ENCODE results near the gene C11orf24.

C11orf24 gene

DNA sequence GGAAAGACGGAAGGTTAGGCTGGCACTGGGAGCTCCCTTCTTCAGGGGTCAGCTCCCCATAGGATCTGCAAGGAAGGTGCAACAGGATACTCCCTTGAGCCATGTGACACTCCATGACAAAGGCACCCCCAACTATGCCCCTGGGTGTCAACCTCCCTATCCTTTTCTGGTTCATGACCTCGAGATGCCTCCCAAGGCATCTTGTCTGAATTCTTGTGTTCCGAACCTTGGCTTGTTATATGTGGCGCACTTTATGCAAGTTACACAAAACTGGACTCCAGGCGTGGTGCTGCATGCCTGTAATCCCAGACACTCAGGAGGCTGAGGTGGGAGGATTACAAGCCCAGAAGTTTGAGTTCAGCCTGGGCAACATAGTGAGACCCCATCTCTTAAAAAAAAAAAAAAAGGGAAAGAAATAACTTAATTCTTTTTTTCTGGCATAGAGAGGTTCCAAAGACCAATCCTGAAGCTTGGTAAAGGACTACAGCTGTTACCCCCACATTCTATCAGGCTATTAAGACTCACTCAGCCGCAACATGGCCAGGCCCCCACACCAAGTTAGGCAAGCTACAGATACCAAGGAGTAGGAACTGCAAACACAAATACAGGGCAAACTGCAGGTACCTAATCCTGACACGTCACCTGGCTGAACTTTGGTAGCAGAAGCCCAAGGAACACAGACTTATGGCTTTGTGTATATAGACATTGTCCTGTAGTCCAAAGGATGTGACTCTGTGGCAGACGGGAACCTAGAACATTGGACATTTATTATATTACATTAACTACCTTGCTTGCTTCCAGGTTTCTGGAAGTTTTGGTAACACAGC, 1.4 kb downstream of the C11orf24 start:
- DNase-seq (ENCODE audit: low read depth in 2 of 2) = no peak

DNA sequence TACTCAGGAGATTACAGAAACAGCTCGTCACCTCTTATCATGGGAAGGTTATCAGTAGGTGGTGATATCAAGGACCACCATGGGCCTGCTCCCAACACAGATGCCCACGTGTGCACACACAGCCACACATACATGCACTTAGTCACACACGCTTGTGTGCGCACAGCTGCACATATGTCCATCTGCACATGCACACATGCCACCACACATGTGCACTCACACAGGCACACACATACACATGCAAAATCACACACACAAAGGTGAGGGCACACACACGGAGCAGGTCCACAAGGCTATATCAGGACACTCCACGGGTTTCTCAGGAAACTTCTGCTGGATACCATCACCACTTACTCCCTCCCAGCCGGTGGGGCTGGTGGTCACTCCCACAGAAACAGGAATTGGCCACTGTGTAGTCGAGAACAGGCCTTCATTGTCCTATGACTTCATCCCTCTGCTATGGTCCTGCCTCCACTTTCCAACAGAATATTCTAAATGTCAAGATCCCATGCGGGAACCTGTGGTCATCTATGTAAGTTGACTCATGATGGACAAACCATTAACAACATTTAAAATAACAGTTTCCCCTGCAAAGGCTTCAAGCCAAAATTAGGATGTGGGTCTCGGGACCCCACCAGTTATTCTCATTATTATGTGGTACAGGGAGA, 2.2 kb downstream of the C11orf24 start:
- DNase-seq (ENCODE audit: low read depth in 2 of 2) = no peak

DNA sequence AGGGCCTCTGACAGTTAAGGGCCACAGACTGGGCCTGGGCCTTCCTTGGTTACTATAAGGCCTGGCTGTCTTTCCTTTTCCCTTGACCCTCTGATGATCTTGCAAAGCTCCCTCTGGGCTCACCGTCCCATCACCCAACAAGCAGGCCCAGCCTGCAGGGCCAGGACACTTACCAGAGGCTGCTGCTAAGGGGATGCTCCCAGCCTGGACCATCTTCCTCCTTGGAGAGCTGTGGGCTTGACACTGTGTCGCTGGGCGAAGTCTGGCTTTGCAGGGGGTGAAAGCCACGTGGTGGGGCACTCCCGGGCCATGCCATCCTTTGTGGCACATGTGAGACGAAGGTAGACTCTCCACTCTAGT, 3.9 kb downstream of the C11orf24 start:
- no peak for DNase-seq (ENCODE audit: low read depth in 2 of 2)

DNA sequence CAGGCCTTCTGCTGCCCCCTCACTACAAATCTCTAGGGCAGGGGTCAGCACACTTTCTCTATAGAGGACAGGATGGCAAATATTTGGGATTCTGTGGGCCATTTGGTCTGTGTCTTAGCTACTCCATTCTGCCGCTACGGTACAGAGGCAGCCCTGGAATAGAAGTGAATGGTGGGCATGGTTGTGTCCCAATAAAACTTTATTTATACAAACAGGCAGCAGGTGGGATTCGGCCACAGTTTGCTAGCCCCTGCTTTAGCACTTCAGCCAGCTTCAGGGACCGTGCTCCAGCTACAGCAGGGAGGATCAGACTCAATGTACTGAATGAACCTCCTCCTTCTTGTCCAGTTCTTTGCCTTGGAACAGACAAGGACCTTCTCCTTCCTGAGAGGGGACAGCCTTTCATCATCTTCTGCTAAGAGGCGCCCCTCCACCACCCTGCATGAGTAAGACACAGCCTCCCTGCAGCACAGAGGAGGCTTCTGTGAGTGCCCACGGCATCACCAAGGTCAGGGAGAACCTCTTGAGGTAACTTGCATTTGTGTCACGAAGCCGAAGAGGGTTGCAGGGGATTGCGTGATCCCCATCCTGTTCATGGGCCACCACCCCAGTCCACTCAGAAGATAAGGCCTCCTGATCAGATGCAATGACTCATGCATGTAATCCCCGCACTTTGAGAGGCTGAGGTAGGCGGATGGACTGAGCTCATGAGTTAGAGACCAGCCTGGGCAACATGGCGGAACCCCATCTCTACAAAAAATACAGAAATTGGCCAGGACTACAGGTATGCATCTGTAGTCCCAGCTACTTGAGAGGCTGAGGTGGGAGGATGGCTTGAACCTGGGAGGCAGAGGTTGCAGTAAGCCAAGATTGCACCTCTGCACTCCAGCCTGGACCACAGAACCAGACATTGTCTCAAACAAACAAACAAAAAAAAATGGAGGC, 4.6 kb downstream of the C11orf24 start:
- no peak for DNase-seq (ENCODE audit: low read depth in 2 of 2)

DNA sequence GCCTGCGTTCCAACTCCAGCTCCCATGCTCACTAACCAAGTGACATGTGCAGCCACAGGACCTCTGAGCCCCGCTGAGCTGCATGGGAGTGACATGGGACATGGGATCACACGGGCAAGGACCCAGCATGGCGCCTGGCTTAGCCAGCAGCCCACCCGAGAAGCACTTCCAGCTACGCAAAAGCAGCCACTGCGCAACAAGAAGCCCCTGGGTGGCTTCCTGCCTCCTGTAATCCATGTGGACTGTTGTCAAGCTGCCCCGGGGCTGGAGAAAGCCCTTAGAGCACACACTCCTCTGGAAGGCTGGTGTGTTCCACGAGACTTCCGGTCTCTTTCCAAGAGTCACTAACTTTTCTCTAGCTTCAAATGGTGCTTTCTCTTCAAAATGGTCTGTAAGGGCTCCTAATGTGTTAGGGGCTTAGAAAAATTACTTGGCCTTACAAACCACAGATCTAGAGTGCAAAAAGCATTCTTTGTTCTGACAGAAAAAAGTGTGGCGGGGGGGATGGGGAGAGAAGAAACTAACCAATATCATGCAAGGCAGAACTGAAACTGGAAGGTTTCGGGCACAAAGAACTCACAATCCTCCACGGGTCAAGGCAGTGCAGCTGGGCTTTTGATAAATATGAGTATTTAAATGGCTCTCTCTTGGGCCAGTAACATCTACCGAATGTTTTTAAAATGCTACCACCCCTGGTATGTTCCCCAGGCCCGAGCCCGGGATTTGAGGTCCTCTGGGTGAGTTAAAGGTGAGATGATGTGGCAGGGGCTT, 5.5 kb downstream of the C11orf24 start:
- DNase-seq (ENCODE audit: low read depth in 2 of 2) = no peak

DNA sequence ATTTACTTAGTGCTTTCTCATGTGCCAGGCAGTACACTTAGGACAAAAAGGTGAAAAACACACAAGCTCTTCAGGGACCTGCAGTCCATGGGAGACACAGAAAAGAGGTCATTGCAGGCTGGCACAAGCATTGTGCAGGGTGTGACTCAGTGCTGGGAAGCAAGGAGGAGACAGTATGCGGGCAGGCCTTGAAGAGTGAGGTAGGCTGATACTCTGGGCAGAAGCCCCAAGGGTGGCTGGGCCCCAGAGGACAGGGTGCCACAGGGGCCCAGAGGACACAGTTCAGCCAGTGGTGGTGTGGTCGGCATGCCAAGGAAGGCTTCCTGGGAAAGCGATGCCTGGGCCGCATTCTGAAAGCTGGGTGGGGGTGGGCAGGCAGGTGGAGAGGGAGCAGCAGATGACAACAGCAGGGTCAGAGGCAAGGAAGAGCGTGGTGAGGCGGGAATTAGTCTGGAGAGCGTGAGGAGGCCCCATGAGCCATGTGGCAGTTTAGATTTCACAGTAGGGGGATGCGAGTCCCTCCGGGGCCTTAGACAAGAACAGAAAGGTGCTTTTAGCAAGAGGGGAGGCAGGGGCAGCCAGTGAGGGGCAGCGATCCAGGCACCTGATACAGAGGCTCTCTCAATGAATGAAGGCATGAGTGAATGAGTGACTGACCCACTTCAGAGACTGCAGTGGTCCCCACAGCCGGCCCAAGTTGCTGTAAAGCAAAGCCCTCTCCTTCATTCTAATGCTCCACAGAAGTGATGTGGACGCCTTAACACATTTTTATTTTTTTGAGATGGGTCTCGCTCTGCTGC, 6.8 kb downstream of the C11orf24 start:
- no peak for DNase-seq (ENCODE audit: low read depth in 2 of 2)

DNA sequence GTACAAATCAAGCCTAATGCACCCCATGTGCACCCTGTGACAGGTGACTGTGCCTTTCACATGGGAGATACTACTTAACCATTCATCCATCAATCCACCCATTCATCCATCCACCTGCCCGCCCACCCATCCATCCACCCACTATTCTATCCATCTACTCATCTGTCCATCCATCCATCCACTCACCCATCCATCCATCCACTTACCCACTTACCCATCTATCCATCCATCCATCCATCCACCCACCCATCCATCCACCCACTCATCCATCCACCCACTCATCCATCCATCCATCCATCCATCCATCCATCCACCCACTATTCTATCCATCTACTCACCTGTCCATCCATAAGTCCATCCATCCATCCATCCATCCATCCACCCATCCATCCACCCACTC, 7.5 kb downstream of the C11orf24 start:
- DNase-seq (ENCODE audit: low read depth in 2 of 2) = no peak

DNA sequence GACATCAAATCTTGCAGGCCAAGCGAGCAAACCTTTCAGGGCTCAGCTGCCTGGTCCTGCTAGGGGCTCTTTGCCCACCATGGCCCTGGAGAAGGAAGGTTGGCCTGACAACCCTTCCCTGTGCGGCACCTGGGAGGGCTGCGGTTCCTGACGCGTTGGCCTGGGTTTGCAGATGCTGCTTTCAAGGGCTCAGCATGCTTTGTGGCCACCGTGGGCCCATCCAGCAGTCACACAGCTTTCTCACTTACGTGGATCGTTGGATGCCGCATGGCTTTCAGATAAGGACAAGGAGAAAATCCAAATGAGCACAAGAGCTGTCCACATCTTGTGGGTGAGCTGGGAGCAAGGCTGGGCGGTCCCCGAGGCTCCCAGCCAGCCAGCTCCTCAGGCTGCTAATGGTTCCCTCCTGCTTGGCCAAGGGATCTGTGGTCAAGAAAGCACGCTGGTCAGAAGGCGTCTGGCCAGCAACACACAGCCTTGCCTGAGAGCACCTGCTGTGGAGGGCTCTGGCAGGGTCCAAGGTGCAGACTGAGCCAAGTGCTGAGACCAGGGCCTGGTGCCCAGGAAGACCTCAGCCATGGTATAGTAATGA, 8.2 kb downstream of the C11orf24 start:
- no peak for DNase-seq (ENCODE audit: low read depth in 2 of 2)

DNA sequence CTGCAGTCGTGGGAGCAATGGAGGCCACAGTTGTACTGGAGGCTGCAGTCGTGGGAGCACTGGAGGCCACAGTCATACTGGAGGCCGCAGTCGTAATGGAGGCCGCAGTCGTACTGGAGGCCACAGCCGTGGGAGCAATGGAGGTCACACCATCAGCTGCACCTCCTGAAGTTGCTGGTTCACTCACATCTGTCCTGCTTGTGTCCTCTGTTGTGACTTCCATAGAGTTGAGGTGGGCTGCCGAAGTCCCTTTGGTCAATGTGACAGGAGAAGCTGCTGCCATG, 9.3 kb downstream of the C11orf24 start:
- DNase-seq (ENCODE audit: low read depth in 2 of 2) = no peak

DNA sequence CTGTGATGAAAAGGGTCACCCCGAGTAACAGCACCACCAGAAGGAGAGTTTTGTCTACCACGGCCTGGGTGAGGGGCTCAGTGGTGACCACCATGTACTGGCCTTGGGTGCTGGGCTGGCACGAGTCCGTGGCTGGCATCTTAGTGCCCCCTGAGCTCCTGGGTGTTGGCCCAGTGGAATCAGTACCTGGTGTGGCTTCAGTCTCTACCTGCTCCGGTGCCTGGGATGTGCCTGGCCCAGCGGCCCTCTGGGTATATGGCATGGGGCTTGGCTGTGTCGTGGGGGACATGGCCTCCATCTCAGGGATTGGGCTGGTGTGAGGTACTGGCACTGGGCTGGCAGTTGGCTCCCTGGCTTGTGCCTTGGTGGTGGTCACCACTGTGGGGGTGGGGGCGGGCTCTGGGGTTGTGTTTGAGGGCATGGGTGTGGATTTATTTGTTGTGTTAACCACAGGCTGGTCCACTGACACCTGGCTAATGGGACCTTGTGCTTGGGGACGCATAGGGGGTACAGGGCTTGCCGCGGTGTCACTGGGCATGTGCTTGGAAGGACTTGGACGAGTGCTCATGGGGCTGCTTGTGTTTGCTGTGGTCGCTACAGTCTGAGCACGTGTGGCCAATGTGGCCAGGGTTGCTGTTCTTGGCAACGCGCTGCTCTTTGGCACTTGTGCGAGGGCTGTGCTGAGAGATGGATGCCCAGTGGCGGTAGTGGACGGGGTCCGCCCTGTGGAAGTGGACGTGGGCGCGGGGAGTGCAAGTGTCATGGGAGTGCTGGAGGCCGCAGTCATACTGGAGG, 9.8 kb downstream of the C11orf24 start:
- DNase-seq (ENCODE audit: low read depth in 2 of 2) = no peak

DNA sequence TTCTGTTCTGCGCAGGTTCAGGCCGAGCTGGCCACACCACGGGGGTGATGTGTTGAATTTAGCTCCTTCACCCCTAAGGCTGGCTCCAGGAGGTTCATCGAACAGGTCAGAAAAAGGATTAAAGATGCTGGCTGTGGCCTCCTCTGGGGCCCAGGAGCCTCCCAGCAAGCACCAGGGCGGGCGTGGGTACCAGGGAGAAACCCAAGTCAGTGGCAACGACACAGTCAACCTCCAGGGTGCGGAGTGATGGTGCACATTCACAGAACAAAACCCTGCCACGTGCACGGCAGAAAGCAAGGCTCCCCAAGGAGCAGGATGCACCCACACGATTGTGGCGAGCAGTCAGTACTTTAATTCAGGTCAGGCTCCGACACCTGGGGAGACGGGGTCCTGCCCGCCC, 10.8 kb downstream of the C11orf24 start:
- DNase-seq (ENCODE audit: low read depth in 2 of 2) = no peak

DNA sequence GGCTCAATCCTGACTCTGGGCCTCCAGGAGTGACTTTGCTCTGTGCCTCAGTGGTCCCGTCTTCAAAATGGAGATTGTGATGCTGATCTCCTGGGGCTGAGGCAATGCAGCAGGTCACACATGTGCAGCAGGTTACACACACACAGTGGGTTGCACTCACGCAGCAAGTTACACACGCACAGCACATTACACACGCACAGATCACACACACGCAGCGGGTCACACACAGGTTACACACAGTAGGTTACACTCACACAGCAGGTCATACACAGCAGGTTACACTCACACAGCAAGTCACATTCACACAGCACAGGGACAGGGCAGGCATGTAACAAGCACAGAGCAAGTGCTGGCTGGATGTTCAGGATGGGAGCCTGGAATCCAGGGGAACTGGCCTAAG, 11.3 kb downstream of the C11orf24 start:
- DNase-seq (ENCODE audit: low read depth in 2 of 2) = no peak

DNA sequence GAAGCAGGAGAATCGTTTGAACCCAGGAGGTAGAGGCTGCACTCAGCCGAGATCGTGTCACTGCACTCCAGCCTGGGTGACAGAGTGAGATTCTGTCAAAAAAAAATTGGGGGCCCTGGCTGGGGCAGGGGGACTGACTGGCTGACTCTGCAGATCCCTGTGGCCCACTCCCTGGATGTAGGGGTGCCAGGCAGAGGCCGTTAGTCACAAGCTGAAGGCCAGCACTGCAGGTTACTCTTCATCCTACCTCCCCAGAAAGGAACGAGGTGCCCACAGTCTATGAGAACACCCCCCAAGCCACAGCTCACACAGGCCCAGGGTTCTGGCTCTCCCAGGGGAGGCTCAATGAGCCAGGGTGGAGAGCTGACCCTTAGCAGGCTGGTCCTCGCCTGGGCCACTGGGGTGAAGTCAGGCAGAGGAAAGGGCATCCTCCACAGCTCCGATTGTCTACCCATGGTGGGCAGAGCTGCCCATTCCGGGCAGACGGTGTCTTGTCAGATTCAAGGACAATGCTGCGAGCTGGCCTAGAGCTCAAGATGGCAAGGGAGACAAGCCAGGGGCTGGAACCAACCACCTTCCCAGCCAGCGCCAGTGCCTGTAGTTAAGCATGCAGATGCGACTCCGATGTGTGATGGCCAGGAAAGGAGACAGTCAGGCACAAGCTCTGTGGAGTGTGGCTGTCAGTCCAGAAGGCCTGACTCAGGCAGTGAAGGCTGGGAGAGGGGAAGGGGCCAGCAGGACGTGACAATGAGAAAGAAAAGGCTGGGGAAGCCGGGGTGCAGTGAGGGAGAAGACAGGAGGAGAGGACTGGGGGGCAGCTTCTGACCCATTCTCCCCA, 12.4 kb downstream of the C11orf24 start:
- no peak for DNase-seq (ENCODE audit: low read depth in 2 of 2)

DNA sequence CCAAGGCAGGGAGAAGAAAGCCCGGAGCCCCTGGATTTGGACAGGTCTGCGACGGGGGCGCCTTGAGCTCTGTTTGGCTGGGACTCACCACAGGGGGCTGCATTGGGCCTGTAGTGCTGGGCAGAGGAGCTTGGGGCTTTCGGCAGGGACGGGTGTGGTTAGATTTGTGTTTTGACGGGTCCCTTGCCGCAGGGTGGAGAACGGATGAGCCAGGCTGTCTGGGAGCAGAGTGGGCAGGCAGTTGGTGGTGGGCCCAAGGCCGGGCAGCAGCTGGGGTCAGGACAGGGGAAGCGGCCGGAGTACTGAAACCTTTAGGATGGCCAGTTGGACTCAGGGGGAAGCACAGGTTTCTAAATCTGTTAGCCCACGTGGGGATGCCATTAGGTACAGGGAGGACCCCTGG, 13.4 kb downstream of the C11orf24 start:
- no peak for DNase-seq (ENCODE audit: low read depth in 2 of 2)

DNA sequence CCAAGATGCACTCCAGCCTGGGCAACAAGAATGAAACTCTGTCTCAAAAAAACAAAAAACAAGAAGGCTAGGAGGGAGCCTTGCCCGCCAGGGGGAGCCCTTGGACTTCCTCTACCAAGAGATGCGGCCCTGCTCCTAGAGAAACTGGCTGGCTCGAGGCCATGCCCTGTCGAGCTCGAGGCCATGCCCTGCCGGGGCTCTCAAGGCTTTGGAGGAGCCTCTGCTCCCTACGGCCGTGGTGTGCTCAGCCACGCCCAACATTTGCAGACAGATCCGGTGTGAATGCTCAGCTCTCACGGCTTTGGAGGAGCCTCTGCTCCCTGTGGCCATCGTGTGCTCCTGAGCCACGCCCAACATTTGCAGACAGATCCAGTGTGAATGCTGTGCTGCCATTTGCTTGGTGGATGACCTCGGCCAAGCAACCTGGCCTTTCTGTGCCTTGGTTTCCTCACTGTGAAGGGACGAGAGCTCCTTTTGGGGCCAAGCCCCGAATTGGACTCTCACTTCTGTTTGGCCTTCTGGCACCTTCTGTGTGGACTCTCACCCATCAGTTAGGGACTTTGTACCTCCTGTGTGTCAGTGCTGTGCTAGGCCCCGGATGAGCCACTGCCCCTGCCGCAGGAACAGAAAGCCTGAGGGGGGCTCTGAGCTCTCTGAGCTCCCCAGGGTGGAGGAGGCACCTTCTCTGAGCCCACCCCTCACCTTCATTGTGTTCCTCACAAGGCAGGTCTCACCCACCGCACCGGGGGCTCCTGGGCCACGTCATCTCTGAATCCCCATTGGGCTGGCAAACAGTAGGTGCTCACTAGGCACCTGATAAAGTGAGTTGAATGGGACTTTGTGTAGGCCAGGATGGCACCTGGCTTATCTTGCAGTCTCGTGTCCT, 14.1 kb downstream of the C11orf24 start:
- DNase-seq (ENCODE audit: low read depth in 2 of 2) = peak; percentile 70 to 77

DNA sequence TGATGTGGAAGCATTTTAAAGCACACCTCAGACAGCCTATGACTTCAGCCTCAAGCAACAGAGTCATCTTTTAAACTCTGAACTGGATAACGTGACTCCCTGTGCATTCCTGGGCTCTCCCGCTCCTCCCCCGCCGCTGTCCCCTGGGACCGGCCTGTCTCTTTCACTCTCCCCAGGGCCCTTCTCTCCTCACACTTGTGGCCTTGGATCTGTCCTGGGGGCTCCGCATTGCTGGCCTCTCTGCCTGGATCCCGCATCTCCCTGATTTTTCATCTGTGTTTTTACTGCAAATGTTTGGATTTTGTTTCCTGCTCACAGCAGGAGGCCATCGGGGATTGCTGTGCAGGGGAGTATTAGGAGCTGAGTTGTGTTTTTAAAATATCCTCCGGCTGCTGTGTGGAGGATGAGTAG, 15.4 kb downstream of the C11orf24 start:
- peak; percentile 41 for DNase-seq (ENCODE audit: low read depth in 2 of 2)

DNA sequence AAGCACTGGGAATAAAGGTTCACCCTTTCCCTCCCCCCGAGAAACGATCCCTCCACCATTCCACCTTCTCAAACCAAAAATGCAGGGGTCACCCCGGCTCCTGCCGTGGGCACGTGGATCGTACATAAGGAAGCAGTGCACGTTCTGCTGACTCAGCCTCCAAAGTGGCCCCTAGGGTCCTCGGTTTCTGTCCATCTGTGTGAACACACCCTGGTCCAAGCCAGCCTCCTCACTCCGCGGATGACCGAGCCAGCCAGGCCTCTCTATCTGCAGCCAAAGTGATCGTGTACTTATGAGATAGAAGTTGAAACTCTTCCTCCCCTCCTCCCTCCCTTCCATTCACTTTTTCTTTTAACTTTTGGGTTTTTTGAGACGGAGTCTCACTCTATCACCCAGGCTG, 16.2 kb downstream of the C11orf24 start:
- DNase-seq (ENCODE audit: low read depth in 2 of 2) = no peak

DNA sequence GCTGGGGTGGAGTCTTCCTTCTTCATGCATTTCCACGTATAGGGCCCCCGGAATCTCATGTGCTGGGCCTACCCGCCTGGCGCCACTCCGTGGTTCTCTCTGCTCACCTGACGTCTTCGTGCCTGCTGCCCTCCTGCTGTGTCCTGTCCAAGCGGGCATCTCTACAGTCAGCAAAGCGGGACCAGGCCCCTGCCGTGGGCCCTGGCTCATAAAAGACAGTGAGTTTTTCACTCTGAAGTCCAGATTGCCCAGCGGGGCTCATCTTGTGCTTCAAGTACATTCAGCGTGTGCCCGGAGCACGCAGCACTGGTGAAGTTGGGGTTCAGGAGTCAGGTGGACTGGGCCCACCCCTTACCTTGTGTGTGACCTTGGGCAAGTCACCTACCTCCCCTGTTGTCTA, 17.4 kb downstream of the C11orf24 start:
- no peak for DNase-seq (ENCODE audit: low read depth in 2 of 2)
